IPS-20b (cell line): ENCODE results near the gene CDK9.
A peak's percentile ranks its signal among the peaks of the same experiment; 100 is the strongest.

Source experiments
- H3K27ac ChIP-seq: one replicate; pipeline ENCODE4 v1.5.1; 2013; ENCODE audit warnings: low read length
- H3K27me3 ChIP-seq: 2 replicates; pipeline ENCODE4 v1.6.1; 2013; ENCODE audit warnings: mild to moderate bottlenecking, low read length, inconsistent platforms; ENCODE audit not compliant: insufficient read depth
- H3K36me3 ChIP-seq: 2 replicates; pipeline ENCODE4 v1.6.1; 2013; ENCODE audit warnings: low read depth, mild to moderate bottlenecking, inconsistent platforms, low read length, moderate library complexity; ENCODE audit not compliant: insufficient read depth
- H3K4me1 ChIP-seq: 2 replicates; pipeline ENCODE4 v1.6.1; 2013; ENCODE audit warnings: mild to moderate bottlenecking, control low read depth, inconsistent platforms, low read length, moderate library complexity; ENCODE audit not compliant: insufficient read depth
- H3K4me3 ChIP-seq: 2 replicates; pipeline ENCODE4 v1.5.1; 2013; ENCODE audit warnings: mild to moderate bottlenecking, low read length, inconsistent platforms
- H3K9ac ChIP-seq: 2 replicates; pipeline ENCODE4 v1.6.1; 2013; ENCODE audit warnings: low read depth, mild to moderate bottlenecking, inconsistent platforms, low read length, moderate library complexity
- H3K9me3 ChIP-seq: 2 replicates; pipeline ENCODE4 v1.6.1; 2013; ENCODE audit warnings: mild to moderate bottlenecking, low read depth, low read length, inconsistent platforms; ENCODE audit not compliant: insufficient read depth

CDK9 gene

GRCh38 chr9:127785023-127785932 is 556 bp upstream of the CDK9 start:
- Histone ChIP-seq H3K9ac (no peak overlapping the region), H3K27me3 (no peaks in the 10 kb centered on the region), H3K9me3 (no peaks in the 10 kb centered on the region), H3K4me3 (peak overlapping the region; percentile 89), H3K36me3 (peaks cover 35% of the 10 kb centered on the region), H3K4me1 (0 out of 2 replicates have a peak, but pooled peaks cover 2% of the 10 kb centered on the region), H3K27ac (no peak overlapping the region)

GRCh38 chr9:127786773-127787104 is 905 bp downstream of the CDK9 start:
- Histone ChIP-seq H3K36me3 (peaks cover 50% of the 10 kb centered on the region), H3K27ac (peak overlapping the region; percentile 72), H3K27me3 (no peaks in the 10 kb centered on the region), H3K9ac (peak overlapping the region; percentile 77; the same call in 1 of the 2 replicates), H3K4me3 (peak overlapping the region; percentile 89), H3K9me3 (no peaks in the 10 kb centered on the region), H3K4me1 (0 out of 2 replicates have a peak, but pooled peaks cover 2% of the 10 kb centered on the region)

DNA sequence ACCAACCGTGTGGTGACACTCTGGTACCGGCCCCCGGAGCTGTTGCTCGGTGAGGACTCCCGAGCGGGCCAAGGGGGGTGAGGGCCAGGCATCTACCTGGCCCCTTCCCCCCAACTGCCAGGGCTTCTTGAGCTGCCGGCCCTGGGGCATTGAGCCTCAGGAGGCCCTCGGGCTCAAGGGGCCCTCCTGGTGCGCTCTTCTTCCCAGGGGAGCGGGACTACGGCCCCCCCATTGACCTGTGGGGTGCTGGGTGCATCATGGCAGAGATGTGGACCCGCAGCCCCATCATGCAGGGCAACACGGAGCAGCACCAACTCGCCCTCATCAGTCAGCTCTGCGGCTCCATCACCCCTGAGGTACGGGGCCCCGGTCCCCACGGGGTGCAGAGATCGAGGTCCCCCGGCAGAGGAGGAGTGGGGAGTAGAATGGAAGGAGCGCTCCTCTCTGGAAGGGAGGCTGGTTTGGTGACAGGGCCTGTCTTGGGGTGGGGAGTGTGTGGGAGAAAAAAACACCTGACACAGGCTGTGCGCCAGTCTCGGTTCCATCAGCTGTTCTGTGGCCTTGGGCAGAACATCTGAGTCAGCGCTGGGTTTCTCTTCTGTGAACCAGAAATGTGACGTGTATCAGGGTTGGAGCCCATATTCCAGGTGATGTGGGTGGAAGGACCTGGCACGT is 2.6 kb downstream of the CDK9 start:
- Histone ChIP-seq H3K4me1 (0 out of 2 replicates have a peak, but pooled peaks cover 2% of the 10 kb centered on the region), H3K9me3 (no peaks in the 10 kb centered on the region), H3K36me3 (peaks cover 66% of the 10 kb centered on the region)

DNA sequence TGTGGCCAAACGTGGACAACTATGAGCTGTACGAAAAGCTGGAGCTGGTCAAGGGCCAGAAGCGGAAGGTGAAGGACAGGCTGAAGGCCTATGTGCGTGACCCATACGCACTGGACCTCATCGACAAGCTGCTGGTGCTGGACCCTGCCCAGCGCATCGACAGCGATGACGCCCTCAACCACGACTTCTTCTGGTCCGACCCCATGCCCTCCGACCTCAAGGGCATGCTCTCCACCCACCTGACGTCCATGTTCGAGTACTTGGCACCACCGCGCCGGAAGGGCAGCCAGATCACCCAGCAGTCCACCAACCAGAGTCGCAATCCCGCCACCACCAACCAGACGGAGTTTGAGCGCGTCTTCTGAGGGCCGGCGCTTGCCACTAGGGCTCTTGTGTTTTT is 3.3 kb downstream of the CDK9 start:
- Histone ChIP-seq H3K27me3 (no peaks in the 10 kb centered on the region), H3K9ac (no peak overlapping the region), H3K4me3 (no peak overlapping the region), H3K4me1 (0 out of 2 replicates have a peak, but pooled peaks cover 2% of the 10 kb centered on the region), H3K9me3 (no peaks in the 10 kb centered on the region), H3K36me3 (peaks cover 67% of the 10 kb centered on the region), H3K27ac (no peak overlapping the region)

More for the DNA sequence above, 2.6 kb downstream of the CDK9 start:
- no peak overlapping the region for H3K27ac ChIP-seq
- H3K4me3 ChIP-seq = no peak overlapping the region
- no peaks in the 10 kb centered on the region for H3K27me3 ChIP-seq
- no peak overlapping the region for H3K9ac ChIP-seq

GRCh38 chr9:127790094-127790855 is 4.4 kb downstream of the CDK9 start:
- Histone ChIP-seq H3K36me3 (peaks cover 67% of the 10 kb centered on the region), H3K9ac (no peak overlapping the region)

DNA sequence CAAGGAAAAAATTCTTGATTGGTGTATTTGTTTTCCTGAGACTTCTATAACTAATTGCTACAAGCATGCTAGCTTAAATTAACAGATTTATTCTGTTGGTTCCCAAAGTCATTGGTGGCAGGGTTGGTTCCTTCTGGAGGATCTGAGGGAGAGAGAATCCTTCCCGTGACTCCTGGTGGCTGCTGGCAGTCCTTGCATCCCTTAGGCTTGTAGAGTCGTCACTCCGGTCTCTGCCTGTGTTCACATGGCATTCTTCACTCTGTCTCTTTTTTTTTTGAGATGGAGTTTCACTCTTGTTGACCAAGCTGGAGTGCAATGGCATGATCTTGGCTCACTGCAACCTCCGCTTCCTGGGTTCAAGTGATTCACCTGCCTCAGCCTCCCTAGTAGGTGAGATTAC is 5.3 kb downstream of the CDK9 start:
- H3K27ac ChIP-seq = no peak overlapping the region
- no peaks in the 10 kb centered on the region for H3K27me3 ChIP-seq
- H3K36me3 ChIP-seq = peaks cover 67% of the 10 kb centered on the region
- no peak overlapping the region for H3K4me3 ChIP-seq
- H3K9me3 ChIP-seq = no peaks in the 10 kb centered on the region
- H3K9ac ChIP-seq = no peak overlapping the region
- H3K4me1 ChIP-seq = 0 out of 2 replicates have a peak, but pooled peaks cover 2% of the 10 kb centered on the region

More at GRCh38 chr9:127790094-127790855, 4.4 kb downstream of the CDK9 start:
- H3K9me3 ChIP-seq = no peaks in the 10 kb centered on the region
- no peak overlapping the region for H3K4me3 ChIP-seq
- H3K27ac ChIP-seq = no peak overlapping the region
- H3K27me3 ChIP-seq = no peaks in the 10 kb centered on the region
- 0 out of 2 replicates have a peak, but pooled peaks cover 2% of the 10 kb centered on the region for H3K4me1 ChIP-seq

GRCh38 chr9:127792417-127793031 is 6.7 kb downstream of the CDK9 start:
- no peaks in the 10 kb centered on the region for H3K27me3 ChIP-seq
- no peak overlapping the region for H3K4me3 ChIP-seq
- peaks cover 59% of the 10 kb centered on the region for H3K36me3 ChIP-seq
- H3K27ac ChIP-seq = no peak overlapping the region
- H3K9me3 ChIP-seq = no peaks in the 10 kb centered on the region
- H3K9ac ChIP-seq = no peak overlapping the region
- no peaks in the 10 kb centered on the region for H3K4me1 ChIP-seq

- H3K9ac ChIP-seq = 0 out of 2 replicates have a peak overlapping the region, but pooled peaks have one; percentile 39
- H3K36me3 ChIP-seq = peaks cover 52% of the 10 kb centered on the region
- H3K4me3 ChIP-seq = no peak overlapping the region
- H3K27ac ChIP-seq = no peak overlapping the region
- no peaks in the 10 kb centered on the region for H3K9me3 ChIP-seq
- H3K4me1 ChIP-seq = no peaks in the 10 kb centered on the region
- no peaks in the 10 kb centered on the region for H3K27me3 ChIP-seq
Measured at GRCh38 chr9:127793093-127793708, 7.4 kb downstream of the CDK9 start.

- Histone ChIP-seq H3K9me3 (no peaks in the 10 kb centered on the region), H3K4me3 (no peak overlapping the region), H3K9ac (no peak overlapping the region), H3K27me3 (no peaks in the 10 kb centered on the region), H3K4me1 (no peaks in the 10 kb centered on the region), H3K36me3 (peaks cover 42% of the 10 kb centered on the region), H3K27ac (no peak overlapping the region)
Measured at GRCh38 chr9:127794001-127794791, 8.4 kb downstream of the CDK9 start.

DNA sequence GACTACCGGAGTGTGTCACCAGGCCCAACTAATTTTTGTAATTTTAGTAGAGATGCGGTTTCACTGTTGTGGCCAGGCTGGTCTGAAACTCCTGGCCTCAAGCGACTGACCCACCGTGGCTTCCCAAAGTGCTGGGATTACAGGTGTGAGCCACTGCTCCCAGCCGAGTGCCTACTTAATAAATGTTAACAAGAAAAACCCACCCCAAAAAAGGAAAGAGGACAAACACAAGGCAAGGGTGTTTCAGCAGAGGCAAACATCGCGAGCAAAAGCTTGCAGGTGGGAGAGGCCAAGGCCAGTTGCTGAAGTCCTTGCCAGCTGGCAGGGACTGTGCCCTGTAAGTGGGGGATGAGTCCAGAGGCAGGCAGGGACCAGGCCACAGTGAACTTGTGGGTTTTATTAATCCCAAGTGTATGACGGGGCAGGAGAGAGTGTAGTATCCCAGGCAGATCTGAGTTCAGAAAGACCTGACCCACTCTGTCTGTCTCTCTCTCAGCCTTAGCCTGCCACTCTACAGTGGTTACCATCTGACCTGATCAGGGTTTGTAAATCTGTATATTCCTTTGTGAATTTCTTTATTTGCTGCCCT is 10.5 kb downstream of the CDK9 start:
- Histone ChIP-seq H3K9me3 (no peaks in the 10 kb centered on the region), H3K9ac (no peak overlapping the region), H3K27ac (no peak overlapping the region), H3K4me1 (no peaks in the 10 kb centered on the region), H3K4me3 (no peak overlapping the region), H3K27me3 (no peaks in the 10 kb centered on the region), H3K36me3 (peaks cover 21% of the 10 kb centered on the region)
